Measurements from ENCODE around the gene FIGN.
A peak's percentile ranks its signal among the peaks of the same experiment; 100 is the strongest.

FIGN gene

DNA sequence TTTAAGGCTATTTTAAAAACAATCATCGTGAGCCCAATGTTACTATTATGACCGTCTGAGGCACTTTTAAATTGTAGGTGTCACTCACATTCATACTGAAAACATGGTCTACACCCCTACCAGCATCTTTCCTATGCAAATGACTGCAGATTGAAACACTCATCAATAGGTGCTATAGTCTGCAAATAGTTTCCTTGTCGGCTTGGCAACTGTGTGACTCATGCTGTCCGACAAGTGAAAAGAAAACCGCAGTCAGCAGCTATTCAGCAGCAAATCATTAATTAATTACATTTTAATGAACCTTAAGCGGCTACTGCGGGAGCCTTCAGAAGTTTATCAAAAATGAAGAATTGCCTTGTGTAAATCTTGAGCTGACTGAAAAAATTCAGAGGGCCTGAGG is 134.4 kb downstream of the FIGN start:
- TF ChIP-seq, protein P1, sequence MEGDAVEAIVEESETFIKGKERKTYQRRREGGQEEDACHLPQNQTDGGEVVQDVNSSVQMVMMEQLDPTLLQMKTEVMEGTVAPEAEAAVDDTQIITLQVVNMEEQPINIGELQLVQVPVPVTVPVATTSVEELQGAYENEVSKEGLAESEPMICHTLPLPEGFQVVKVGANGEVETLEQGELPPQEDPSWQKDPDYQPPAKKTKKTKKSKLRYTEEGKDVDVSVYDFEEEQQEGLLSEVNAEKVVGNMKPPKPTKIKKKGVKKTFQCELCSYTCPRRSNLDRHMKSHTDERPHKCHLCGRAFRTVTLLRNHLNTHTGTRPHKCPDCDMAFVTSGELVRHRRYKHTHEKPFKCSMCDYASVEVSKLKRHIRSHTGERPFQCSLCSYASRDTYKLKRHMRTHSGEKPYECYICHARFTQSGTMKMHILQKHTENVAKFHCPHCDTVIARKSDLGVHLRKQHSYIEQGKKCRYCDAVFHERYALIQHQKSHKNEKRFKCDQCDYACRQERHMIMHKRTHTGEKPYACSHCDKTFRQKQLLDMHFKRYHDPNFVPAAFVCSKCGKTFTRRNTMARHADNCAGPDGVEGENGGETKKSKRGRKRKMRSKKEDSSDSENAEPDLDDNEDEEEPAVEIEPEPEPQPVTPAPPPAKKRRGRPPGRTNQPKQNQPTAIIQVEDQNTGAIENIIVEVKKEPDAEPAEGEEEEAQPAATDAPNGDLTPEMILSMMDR (conservative IDR thresholded peaks at IDR 0.05; ENCODE audit: low read depth, low read length) = no peak
- no peak overlapping the region for H3K4me3 ChIP-seq (ENCODE audit: low read length)
- peak; percentile 69 for DNase-seq (ENCODE audit: low read depth)

GRCh38 chr2:163600801-163601200 is 135.0 kb downstream of the FIGN start:
- TF ChIP-seq, protein P1 (conservative IDR thresholded peaks at IDR 0.05; ENCODE audit: low read depth, low read length) = no peak
- H3K4me3 ChIP-seq (ENCODE audit: low read length) = no peak overlapping the region
- DNase-seq (ENCODE audit: low read depth) = no peak

GRCh38 chr2:163595028-163595427 is 140.8 kb downstream of the FIGN start:
- H3K4me3 ChIP-seq (ENCODE audit: low read length) = no peak overlapping the region
- DNase-seq (ENCODE audit: low read depth) = no peak

DNA sequence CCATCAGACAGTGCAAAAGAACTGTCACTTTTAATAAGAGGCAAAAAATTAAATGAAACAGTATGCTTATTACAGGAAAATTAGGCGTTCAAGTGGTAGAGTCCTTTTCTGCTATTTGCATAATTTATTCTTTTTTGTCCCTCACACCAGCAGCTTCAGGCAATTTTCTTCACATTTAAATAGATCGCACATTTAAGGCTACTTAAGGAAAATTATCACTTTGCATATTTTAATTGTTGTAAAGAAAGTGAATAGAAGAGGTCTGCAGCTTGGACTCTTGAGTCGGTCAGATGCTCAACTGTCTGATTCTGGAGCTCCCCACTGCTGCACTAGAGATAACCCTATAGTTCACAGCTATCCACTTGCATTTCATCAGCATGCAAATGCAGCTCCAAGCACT is 141.3 kb downstream of the FIGN start:
- TF ChIP-seq, protein P1 (conservative IDR thresholded peaks at IDR 0.05; ENCODE audit: low read depth, low read length) = no peak

More at GRCh38 chr2:163595028-163595427, 140.8 kb downstream of the FIGN start:
- TF ChIP-seq, protein P1 (conservative IDR thresholded peaks at IDR 0.05; ENCODE audit: low read depth, low read length) = no peak

GRCh38 chr2:163593982-163594381 is 141.8 kb downstream of the FIGN start:
- H3K4me3 ChIP-seq (ENCODE audit: low read length) = no peak overlapping the region
- DNase-seq (ENCODE audit: low read depth) = no peak
- TF ChIP-seq, protein P1 (conservative IDR thresholded peaks at IDR 0.05; ENCODE audit: low read depth, low read length) = no peak

More for the DNA sequence above, 141.3 kb downstream of the FIGN start:
- no peak overlapping the region for H3K4me3 ChIP-seq (ENCODE audit: low read length)
- no peak for DNase-seq (ENCODE audit: low read depth)

- TF ChIP-seq, protein P1 (conservative IDR thresholded peaks at IDR 0.05; ENCODE audit: low read depth, low read length) = no peak
- no peak for DNase-seq (ENCODE audit: low read depth)
- H3K4me3 ChIP-seq (ENCODE audit: low read length) = no peak overlapping the region
These were observed 142.7 kb downstream of the FIGN start for GRCh38 chr2:163592954-163593622.

- H3K4me3 ChIP-seq (ENCODE audit: low read length) = no peak overlapping the region
- no peak for DNase-seq (ENCODE audit: low read depth)
- TF ChIP-seq, protein P1 (conservative IDR thresholded peaks at IDR 0.05; ENCODE audit: low read depth, low read length) = no peak
These were observed 144.3 kb downstream of the FIGN start for GRCh38 chr2:163591461-163591860.

Data from retinal pigment epithelial cell (primary cell).